Breast epithelium (tissue), 4 donors: ENCODE results near the gene SPON1. TPM values are rescaled to one million over a fixed set of nuclear protein-coding genes. Genes with fewer than 3 reads are reported as not detected.

ENCODE experiments used
- DNase-seq, 2 donors: peaks; one replicate each; pipeline ENCODE4 v3.0.0-alpha.2; 2019; ENCODE audit warnings: low spot score in 2 of 2
- H3K27ac ChIP-seq, 2 donors: fragments of 200-600 bp; sonication (generic) in 1 of 2; one replicate each; pipeline ENCODE4 v1.5.1; 2016 to 2019; ENCODE audit warnings: mild to moderate bottlenecking in 1 of 2
- H3K27me3 ChIP-seq, 2 donors: fragments of 200-600 bp; sonication (generic) in 1 of 2; one replicate each; pipeline versions ENCODE4 v1.5.1 to v1.6.0; 2017 to 2019; ENCODE audit warnings: control low read depth in 1 of 2, mild to moderate bottlenecking in 1 of 2
- H3K36me3 ChIP-seq: fragments of 200-600 bp; one replicate; pipeline ENCODE4 v1.5.1; 2019
- H3K4me1 ChIP-seq, 2 donors: fragments of 200-600 bp; sonication (generic); one replicate each; pipeline ENCODE4 v1.5.1; 2016 to 2019; ENCODE audit warnings: control low read depth in 1 of 2
- H3K4me3 ChIP-seq, 3 donors: fragments of 200-600 bp; sonication (generic); 1 replicate in 2 of 3; 2 replicates in 1 of 3; pipeline ENCODE4 v1.5.1; 2016 to 2019; ENCODE audit warnings: mild to moderate bottlenecking in 3 of 3, moderate library complexity in 2 of 3
- H3K9me3 ChIP-seq, 2 donors: fragments of 200-600 bp; sonication (generic) in 1 of 2; one replicate each; pipeline ENCODE4 v1.5.1; 2016 to 2019; ENCODE audit warnings: control low read depth in 1 of 2
- POLR2A ChIP-seq: fragments of 450-650 bp; IDR thresholded peaks from one replicate; pipeline ENCODE4 v1.6.1; 2016; ENCODE audit warnings: antibody characterized with exemption, mild to moderate bottlenecking, moderate library complexity
- POLR2AphosphoS5 ChIP-seq, 3 donors: sonication (generic); formaldehyde crosslinking; IDR thresholded peaks; one replicate each; pipeline ENCODE4 v1.6.1; 2017; ENCODE audit warnings: antibody characterized with exemption in 3 of 3
- intact Hi-C: fragments of 100-400 bp; cut with DNase I; formaldehyde crosslinking; loops from one replicate; pipeline ENCODE4 v1.15.1; 2023; ENCODE audit warnings: low total_unique reads
- total RNA-seq, 3 donors: library from RNA; depleted of rRNA; stranded (reverse); fragments of >200 nt; gene quantifications; one replicate each; pipeline ENCODE4 v1.1.0, GENCODE V29; 2016
- TF ChIP-seq, protein P1 (sequence below), 3 donors: fragments of 450-650 bp; IDR thresholded peaks; one replicate each; pipeline ENCODE4 v1.5.1; 2016 to 2017; ENCODE audit warnings: antibody characterized with exemption in 3 of 3, mild to moderate bottlenecking in 3 of 3, moderate library complexity in 3 of 3

Gene SPON1
- total RNA-seq, 3 donors from 2014 or later = 30.1 to 133 (median 34.7) TPM

- Histone ChIP-seq H3K9me3 (peaks cover 0 to 11% of the 10 kb centered on the region in 2 donors), H3K4me1 (no peaks in the 10 kb centered on the region), H3K4me3 (no peak overlapping the region), H3K36me3 (no peaks in the 10 kb centered on the region), H3K27me3 (no peaks in the 10 kb centered on the region), H3K27ac (no peak overlapping the region)
- intact Hi-C loops = no loop called here
- DNase-seq = no peak
- TF ChIP-seq POLR2A (no peak), POLR2AphosphoS5 (IDR thresholded peaks at IDR 0.05) (no peak)
- TF ChIP-seq, protein P1, sequence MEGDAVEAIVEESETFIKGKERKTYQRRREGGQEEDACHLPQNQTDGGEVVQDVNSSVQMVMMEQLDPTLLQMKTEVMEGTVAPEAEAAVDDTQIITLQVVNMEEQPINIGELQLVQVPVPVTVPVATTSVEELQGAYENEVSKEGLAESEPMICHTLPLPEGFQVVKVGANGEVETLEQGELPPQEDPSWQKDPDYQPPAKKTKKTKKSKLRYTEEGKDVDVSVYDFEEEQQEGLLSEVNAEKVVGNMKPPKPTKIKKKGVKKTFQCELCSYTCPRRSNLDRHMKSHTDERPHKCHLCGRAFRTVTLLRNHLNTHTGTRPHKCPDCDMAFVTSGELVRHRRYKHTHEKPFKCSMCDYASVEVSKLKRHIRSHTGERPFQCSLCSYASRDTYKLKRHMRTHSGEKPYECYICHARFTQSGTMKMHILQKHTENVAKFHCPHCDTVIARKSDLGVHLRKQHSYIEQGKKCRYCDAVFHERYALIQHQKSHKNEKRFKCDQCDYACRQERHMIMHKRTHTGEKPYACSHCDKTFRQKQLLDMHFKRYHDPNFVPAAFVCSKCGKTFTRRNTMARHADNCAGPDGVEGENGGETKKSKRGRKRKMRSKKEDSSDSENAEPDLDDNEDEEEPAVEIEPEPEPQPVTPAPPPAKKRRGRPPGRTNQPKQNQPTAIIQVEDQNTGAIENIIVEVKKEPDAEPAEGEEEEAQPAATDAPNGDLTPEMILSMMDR (IDR thresholded peaks at IDR 0.05) = no peak
Observed at GRCh38 chr11:13997881-13998280, 35.4 kb downstream of the SPON1 start.

DNA sequence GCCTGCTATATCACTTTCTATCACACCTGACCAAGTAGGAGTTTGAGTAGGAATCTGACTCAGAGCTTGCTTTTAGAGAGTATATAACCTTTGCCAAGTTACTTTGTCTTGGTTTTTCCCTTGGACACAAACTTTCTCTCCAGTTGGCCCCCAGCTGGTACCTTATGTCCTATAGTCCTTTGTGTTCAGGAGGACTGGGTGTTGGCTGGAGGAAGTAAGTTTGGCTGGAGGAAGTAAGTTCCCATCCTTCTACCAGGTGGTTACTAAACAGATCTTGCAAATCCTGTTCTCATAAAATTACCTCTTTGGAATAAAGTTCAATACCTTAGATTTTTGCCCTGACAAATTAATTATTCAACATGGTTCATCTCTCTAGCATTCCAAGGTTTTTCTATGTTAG, 37.2 kb downstream of the SPON1 start:
- Histone ChIP-seq H3K27ac (no peak overlapping the region), H3K9me3 (peaks cover 0 to 11% of the 10 kb centered on the region in 2 donors), H3K4me1 (no peaks in the 10 kb centered on the region), H3K36me3 (no peaks in the 10 kb centered on the region), H3K27me3 (no peaks in the 10 kb centered on the region), H3K4me3 (no peak overlapping the region)
- TF ChIP-seq POLR2AphosphoS5 (IDR thresholded peaks at IDR 0.05) = no peak
- TF ChIP-seq POLR2A = no peak
- TF ChIP-seq, protein P1 (IDR thresholded peaks at IDR 0.05) = no peak
- intact Hi-C loops = no loop called here
- no peak for DNase-seq

GRCh38 chr11:14001597-14001996, 39.1 kb downstream of the SPON1 start:
- no peaks in the 10 kb centered on the region for H3K4me1 ChIP-seq
- intact Hi-C loops = no loop called here
- no peak for DNase-seq
- TF ChIP-seq POLR2A (no peak), POLR2AphosphoS5 (IDR thresholded peaks at IDR 0.05) (no peak)
- TF ChIP-seq, protein P1 (IDR thresholded peaks at IDR 0.05) = no peak
- peaks cover 0 to 11% of the 10 kb centered on the region in 2 donors for H3K9me3 ChIP-seq
- no peak overlapping the region for H3K27ac ChIP-seq
- H3K36me3 ChIP-seq = no peaks in the 10 kb centered on the region
- H3K4me3 ChIP-seq = no peak overlapping the region
- no peaks in the 10 kb centered on the region for H3K27me3 ChIP-seq

- Histone ChIP-seq H3K9me3 (no peaks in the 10 kb centered on the region), H3K27me3 (no peaks in the 10 kb centered on the region), H3K4me3 (no peak overlapping the region), H3K36me3 (no peaks in the 10 kb centered on the region), H3K4me1 (no peaks in the 10 kb centered on the region), H3K27ac (no peak overlapping the region)
- DNase-seq = no peak
- intact Hi-C loops = no loop called here
- no peak for TF ChIP-seq POLR2AphosphoS5 (IDR thresholded peaks at IDR 0.05)
- TF ChIP-seq POLR2A = no peak
- TF ChIP-seq, protein P1 (IDR thresholded peaks at IDR 0.05) = no peak
Observed at GRCh38 chr11:14007566-14007965, 45.0 kb downstream of the SPON1 start.

DNA sequence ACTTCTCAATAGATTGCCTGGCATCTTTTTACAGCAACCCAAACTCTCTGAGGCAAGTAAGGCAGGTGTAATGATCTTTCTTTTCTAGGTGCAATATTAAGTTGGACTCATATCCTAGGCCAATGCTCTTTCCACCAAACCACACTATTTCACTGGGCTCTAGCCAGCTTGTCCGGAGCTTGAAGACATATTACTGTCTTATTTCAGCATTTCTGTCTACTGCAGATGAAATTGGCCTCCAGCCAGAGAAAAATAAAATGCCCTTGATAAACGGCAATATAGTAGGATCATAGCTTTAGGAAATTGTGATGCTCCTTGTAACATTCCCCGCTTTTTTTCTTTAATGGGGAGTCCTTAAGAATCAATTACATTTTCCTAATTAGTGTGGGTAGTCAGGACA, 48.1 kb downstream of the SPON1 start:
- no peaks in the 10 kb centered on the region for H3K9me3 ChIP-seq
- intact Hi-C loops = no loop called here

More for the DNA sequence above, 48.1 kb downstream of the SPON1 start:
- Histone ChIP-seq H3K27ac (no peak overlapping the region), H3K4me3 (no peak overlapping the region), H3K27me3 (no peaks in the 10 kb centered on the region), H3K36me3 (no peaks in the 10 kb centered on the region), H3K4me1 (no peaks in the 10 kb centered on the region)
- TF ChIP-seq, protein P1 (IDR thresholded peaks at IDR 0.05) = no peak
- no peak for DNase-seq
